Neural progenitor cell (in vitro differentiated cells): ENCODE results near the gene FRA10AC1. TPM values are rescaled to one million over a fixed set of nuclear protein-coding genes. Genes with fewer than 3 reads are reported as not detected.

Source experiments
- DNase-seq: peaks from one replicate; pipeline ENCODE4 v3.0.0-alpha.2; 2016; ENCODE audit warnings: low spot score
- H2AFZ ChIP-seq: fragments of 200-600 bp; sonication (generic); replicated peaks from 2 replicates; pipeline ENCODE4 v1.6.1; 2016; ENCODE audit warnings: antibody characterized with exemption
- H3F3A ChIP-seq: fragments of 200-600 bp; sonication (generic); 2 replicates; pipeline ENCODE4 v1.6.1; 2016; ENCODE audit warnings: antibody characterized with exemption, low read depth
- H3K27ac ChIP-seq: fragments of 200-600 bp; sonication (generic); 2 replicates; pipeline ENCODE4 v1.5.1; 2016; ENCODE audit warnings: mild to moderate bottlenecking
- H3K27me3 ChIP-seq: fragments of 200-600 bp; sonication (generic); 2 replicates; pipeline ENCODE4 v1.6.1; 2016; ENCODE audit warnings: mild to moderate bottlenecking, moderate library complexity
- H3K36me3 ChIP-seq: fragments of 200-600 bp; sonication (generic); 2 replicates; pipeline ENCODE4 v1.5.1; 2016
- H3K4me1 ChIP-seq: fragments of 200-600 bp; sonication (generic); 2 replicates; pipeline ENCODE4 v1.6.1; 2016; ENCODE audit warnings: mixed run types
- H3K4me2 ChIP-seq: fragments of 200-600 bp; sonication (generic); 2 replicates; pipeline ENCODE4 v1.6.1; 2016
- H3K4me3 ChIP-seq: fragments of 200-600 bp; sonication (generic); 2 replicates; pipeline ENCODE4 v1.5.1; 2016
- H3K79me2 ChIP-seq: fragments of 200-600 bp; sonication (generic); 2 replicates; pipeline ENCODE4 v1.6.1; 2016; ENCODE audit warnings: low read depth
- H3K9ac ChIP-seq: fragments of 200-600 bp; sonication (generic); 2 replicates; pipeline ENCODE4 v1.6.1; 2016
- H3K9me3 ChIP-seq: fragments of 200-600 bp; sonication (generic); 2 replicates; pipeline ENCODE4 v1.5.1; 2016; ENCODE audit warnings: low read depth
- H4K20me1 ChIP-seq: fragments of 200-600 bp; sonication (generic); 2 replicates; pipeline ENCODE4 v1.6.1; 2016; ENCODE audit warnings: low read depth
- H3K27ac Mint-ChIP-seq: 3 replicates; pipeline ENCODE4 v1.8.0; 2021; ENCODE audit warnings: mixed read lengths
- H3K27me3 Mint-ChIP-seq: 2 replicates; pipeline ENCODE4 v1.8.0; 2022; ENCODE audit warnings: low read depth, mild to moderate bottlenecking, inconsistent platforms, moderate library complexity, mixed read lengths; ENCODE audit not compliant: insufficient read depth
- H3K36me3 Mint-ChIP-seq: 3 replicates; pipeline ENCODE4 v1.8.0; 2021; ENCODE audit warnings: mixed read lengths
- H3K4me1 Mint-ChIP-seq: 3 replicates; pipeline ENCODE4 v1.8.0; 2021; ENCODE audit warnings: mixed read lengths
- H3K4me3 Mint-ChIP-seq: 3 replicates; pipeline ENCODE4 v1.8.0; 2021; ENCODE audit warnings: mild to moderate bottlenecking, moderate library complexity, mixed read lengths
- H3K9me3 Mint-ChIP-seq: 3 replicates; pipeline ENCODE4 v1.8.0; 2020; ENCODE audit warnings: mixed read lengths
- CTCF ChIP-seq: fragments of 200-600 bp; sonication (generic); IDR thresholded peaks from 2 replicates; pipeline ENCODE4 v1.5.1; 2017; ENCODE audit warnings: antibody characterized with exemption, mild to moderate bottlenecking
- EZH2 ChIP-seq: fragments of 200-600 bp; sonication (generic); IDR thresholded peaks from 2 replicates; pipeline ENCODE4 v1.6.1; 2017; ENCODE audit warnings: antibody characterized with exemption, mild to moderate bottlenecking, moderate library complexity
- EZH2phosphoT487 ChIP-seq: fragments of 200-600 bp; sonication (generic); IDR thresholded peaks from 2 replicates; pipeline ENCODE4 v1.6.1; 2017; ENCODE audit warnings: antibody characterized with exemption
- total RNA-seq: library from RNA; depleted of rRNA; stranded (reverse); fragments of >200 nt; gene quantifications from 2 replicates; pipeline ENCODE4 v1.2.3, GENCODE V29; 2015; ENCODE audit warnings: low replicate concordance

FRA10AC1 gene
- total RNA-seq, 1 donor from 2014 or later: 31.4 TPM

- peaks cover 7% of the 10 kb centered on the region for H3F3A ChIP-seq
- H3K9me3 Mint-ChIP-seq: no peaks in the 10 kb centered on the region
- no peaks in the 10 kb centered on the region for H4K20me1 ChIP-seq
- peaks cover 2% of the 10 kb centered on the region for H3K27me3 Mint-ChIP-seq
- no peak overlapping the region for H3K9ac ChIP-seq
- H3K4me3 ChIP-seq: no peak overlapping the region
- no peak overlapping the region for H3K4me3 Mint-ChIP-seq
- no peaks in the 10 kb centered on the region for H3K79me2 ChIP-seq
- no peak for DNase-seq
- no peaks in the 10 kb centered on the region for H3K4me1 ChIP-seq
- no peaks in the 10 kb centered on the region for H3K9me3 ChIP-seq
- no peak overlapping the region for H3K27ac Mint-ChIP-seq
- H3K27me3 ChIP-seq: no peaks in the 10 kb centered on the region
- H3K36me3 Mint-ChIP-seq: peaks cover 15% of the 10 kb centered on the region
- H3K36me3 ChIP-seq: no peaks in the 10 kb centered on the region
- H3K4me2 ChIP-seq: no peak overlapping the region
- no peak overlapping the region for H3K27ac ChIP-seq
- no peaks in the 10 kb centered on the region for H3K4me1 Mint-ChIP-seq
- TF ChIP-seq CTCF: no peak
- TF ChIP-seq EZH2phosphoT487: no peak
- no peak for TF ChIP-seq EZH2
- no peak overlapping the region for H2AFZ ChIP-seq
Measured at GRCh38 chr10:93670372-93670771, 32.0 kb downstream of the FRA10AC1 start.

- H3K4me1 Mint-ChIP-seq: no peaks in the 10 kb centered on the region
- Histone ChIP-seq H3K4me3 (no peak overlapping the region), H3K27ac (no peak overlapping the region), H3K27me3 (no peaks in the 10 kb centered on the region), H3K4me2 (no peak overlapping the region), H4K20me1 (no peaks in the 10 kb centered on the region), H3K4me1 (no peaks in the 10 kb centered on the region), H3K36me3 (no peaks in the 10 kb centered on the region), H3K9me3 (no peaks in the 10 kb centered on the region), H3K9ac (no peak overlapping the region), H3F3A (peaks cover 5% of the 10 kb centered on the region), H2AFZ (no peak overlapping the region), H3K79me2 (no peaks in the 10 kb centered on the region)
- H3K27ac Mint-ChIP-seq: no peak overlapping the region
- H3K27me3 Mint-ChIP-seq: peaks cover 2% of the 10 kb centered on the region
- H3K4me3 Mint-ChIP-seq: no peak overlapping the region
- H3K9me3 Mint-ChIP-seq: no peaks in the 10 kb centered on the region
- peaks cover 16% of the 10 kb centered on the region for H3K36me3 Mint-ChIP-seq
- no peak for DNase-seq
- TF ChIP-seq EZH2phosphoT487 (no peak), EZH2 (no peak), CTCF (no peak)
Measured at GRCh38 chr10:93667795-93668194, 34.6 kb downstream of the FRA10AC1 start.

- no peak overlapping the region for H3K27ac Mint-ChIP-seq
- H3K36me3 ChIP-seq: no peaks in the 10 kb centered on the region
- no peaks in the 10 kb centered on the region for H3F3A ChIP-seq
- no peak for TF ChIP-seq CTCF
- TF ChIP-seq EZH2phosphoT487: no peak
- TF ChIP-seq EZH2: no peak
- H3K4me1 Mint-ChIP-seq: no peaks in the 10 kb centered on the region
- H3K4me3 Mint-ChIP-seq: no peak overlapping the region
- no peak for DNase-seq
- no peaks in the 10 kb centered on the region for H3K9me3 ChIP-seq
- H3K27ac ChIP-seq: no peak overlapping the region
- peaks cover 2% of the 10 kb centered on the region for H3K27me3 Mint-ChIP-seq
- H3K4me3 ChIP-seq: no peak overlapping the region
- H3K4me2 ChIP-seq: no peak overlapping the region
- H4K20me1 ChIP-seq: no peaks in the 10 kb centered on the region
- H3K27me3 ChIP-seq: no peaks in the 10 kb centered on the region
- H3K9me3 Mint-ChIP-seq: no peaks in the 10 kb centered on the region
- H3K36me3 Mint-ChIP-seq: peaks cover 16% of the 10 kb centered on the region
- no peaks in the 10 kb centered on the region for H3K79me2 ChIP-seq
- no peak overlapping the region for H3K9ac ChIP-seq
- H3K4me1 ChIP-seq: no peaks in the 10 kb centered on the region
- H2AFZ ChIP-seq: no peak overlapping the region
Measured at GRCh38 chr10:93666030-93666429, 36.4 kb downstream of the FRA10AC1 start.
